Karpas-422 (cell line): ENCODE data around the gene GSTT2. TPM values are rescaled to one million over a fixed set of nuclear protein-coding genes. Genes with fewer than 3 reads are reported as not detected.
"Not testable (repeated sequence)": the region's sequence is repeated elsewhere in the genome, so short reads cannot be mapped to it uniquely, and the experiment has no call there.

Experiments used
- DNase-seq: peaks from one replicate; pipeline ENCODE4 v3.0.0-alpha.2; 2015
- H2AFZ ChIP-seq: fragments of 200-600 bp; sonication (generic); 2 replicates; pipeline ENCODE4 v1.6.1; 2014; ENCODE audit warnings: antibody characterized with exemption, low read length, mixed read lengths
- H3K27ac ChIP-seq: fragments of 200-600 bp; sonication (generic); 2 replicates; pipeline ENCODE4 v1.5.1; 2014; ENCODE audit warnings: mild to moderate bottlenecking, low read length, moderate library complexity
- H3K27me3 ChIP-seq: fragments of 200-600 bp; sonication (generic); 2 replicates; pipeline ENCODE4 v1.6.1; 2014; ENCODE audit warnings: low read length, mixed read lengths
- H3K36me3 ChIP-seq: fragments of 200-600 bp; sonication (generic); 2 replicates; pipeline ENCODE4 v1.6.1; 2014; ENCODE audit warnings: low read length, mixed read lengths; ENCODE audit not compliant: insufficient read depth
- H3K4me1 ChIP-seq: fragments of 200-600 bp; sonication (generic); 2 replicates; pipeline ENCODE4 v1.6.1; 2014; ENCODE audit warnings: mild to moderate bottlenecking, low read length, mixed read lengths
- H3K4me2 ChIP-seq: fragments of 200-600 bp; sonication (generic); 2 replicates; pipeline ENCODE4 v1.6.1; 2014; ENCODE audit warnings: low read length, low read depth, mild to moderate bottlenecking; ENCODE audit not compliant: poor library complexity, severe bottlenecking
- H3K4me3 ChIP-seq: fragments of 200-600 bp; sonication (generic); 2 replicates; pipeline ENCODE4 v1.5.1; 2014; ENCODE audit warnings: mild to moderate bottlenecking, antibody characterized with exemption, low read length, mixed read lengths
- H3K79me2 ChIP-seq: fragments of 200-600 bp; sonication (generic); 2 replicates; pipeline ENCODE4 v1.6.1; 2014; ENCODE audit warnings: mild to moderate bottlenecking, low read length, mixed read lengths
- H3K9ac ChIP-seq: fragments of 200-600 bp; sonication (generic); 2 replicates; pipeline ENCODE4 v1.6.0; 2014; ENCODE audit warnings: low read length
- H3K9me2 ChIP-seq: fragments of 200-600 bp; sonication (generic), shearing (Covaris generic); replicated peaks from 2 replicates; pipeline ENCODE4 v1.6.0; 2014; ENCODE audit warnings: mild to moderate bottlenecking, low read length, moderate library complexity; ENCODE audit not compliant: insufficient read depth
- H3K9me3 ChIP-seq: fragments of 300-700, 200-600 bp; sonication (generic); 2 replicates; pipeline ENCODE4 v1.6.1; 2014; ENCODE audit warnings: low read length, mixed read lengths
- H4K20me1 ChIP-seq: fragments of 200-600 bp; sonication (generic); 2 replicates; pipeline ENCODE4 v1.6.1; 2014; ENCODE audit warnings: mild to moderate bottlenecking, antibody characterized with exemption, low read length, low read depth; ENCODE audit not compliant: insufficient read depth
- total RNA-seq: library from RNA; depleted of rRNA; stranded (reverse); fragments of >200 nt; shearing (Covaris generic); gene quantifications from 2 replicates; pipeline ENCODE4 v1.2.3, GENCODE V29; 2014; ENCODE audit warnings: low replicate concordance

Gene GSTT2
- total RNA-seq, 1 experiment from 2014 or later, result not detected

DNA sequence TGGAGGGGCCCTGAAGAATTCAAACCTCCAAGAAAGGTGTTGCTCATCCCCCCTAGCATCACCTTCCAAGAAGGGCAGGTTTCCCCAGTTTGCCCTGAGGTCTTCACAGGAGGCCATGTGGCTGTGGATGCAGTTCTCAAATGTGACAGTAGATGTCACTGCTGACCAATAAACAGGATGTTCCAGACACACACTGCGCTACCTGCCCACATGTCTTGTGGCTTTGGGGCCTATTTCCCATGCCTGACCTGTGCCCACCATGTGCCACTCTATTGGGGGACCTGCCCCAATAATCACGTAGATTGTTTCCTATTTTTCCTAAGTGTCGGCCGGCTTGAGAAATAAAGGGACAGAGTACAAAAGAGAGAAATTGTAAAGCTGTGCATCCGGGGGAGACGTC is 4.5 kb downstream of the GSTT2 start:
- H3K79me2 ChIP-seq, result no peaks in the 10 kb centered on the region
- H3K27ac ChIP-seq, result no peak overlapping the region
- no peaks in the 10 kb centered on the region for H4K20me1 ChIP-seq
- H3K27me3 ChIP-seq, result no peaks in the 10 kb centered on the region
- no peak overlapping the region for H3K4me2 ChIP-seq
- H3K9me2 ChIP-seq, result no peaks in the 10 kb centered on the region
- H2AFZ ChIP-seq, result no peak overlapping the region
- H3K36me3 ChIP-seq, result no peaks in the 10 kb centered on the region
- no peak overlapping the region for H3K4me3 ChIP-seq
- peak; percentile 63 for DNase-seq
- no peaks in the 10 kb centered on the region for H3K4me1 ChIP-seq
- no peak overlapping the region for H3K9ac ChIP-seq
- H3K9me3 ChIP-seq, result no peaks in the 10 kb centered on the region

DNA sequence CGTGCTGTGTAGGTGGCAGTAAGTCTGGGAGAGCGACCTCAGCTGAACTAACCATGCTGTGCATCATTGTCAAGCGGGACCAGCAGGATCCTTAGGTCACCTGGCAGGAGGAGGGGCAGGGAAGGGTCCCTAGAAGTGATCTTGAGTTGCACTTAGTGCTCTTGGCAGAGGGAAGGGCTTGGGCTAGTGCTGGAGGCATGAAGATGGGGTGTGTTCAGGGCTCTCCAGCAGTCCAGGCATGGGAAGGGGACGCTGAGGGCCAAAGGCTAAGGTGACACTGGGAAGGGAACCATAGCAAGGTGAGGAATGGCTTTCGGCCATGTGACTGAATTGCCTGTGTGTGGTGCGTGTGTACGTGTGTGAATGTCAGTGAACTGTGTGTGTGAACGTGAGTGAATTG is 6.2 kb downstream of the GSTT2 start:
- H3K9me3 ChIP-seq, DNase-seq, H3K27ac ChIP-seq, H3K36me3 ChIP-seq, H3K79me2 ChIP-seq, H3K9me2 ChIP-seq, H3K4me1 ChIP-seq, H4K20me1 ChIP-seq, H3K9ac ChIP-seq, H3K27me3 ChIP-seq, H3K4me2 ChIP-seq, H2AFZ ChIP-seq, H3K4me3 ChIP-seq: not testable (repeated sequence)

DNA sequence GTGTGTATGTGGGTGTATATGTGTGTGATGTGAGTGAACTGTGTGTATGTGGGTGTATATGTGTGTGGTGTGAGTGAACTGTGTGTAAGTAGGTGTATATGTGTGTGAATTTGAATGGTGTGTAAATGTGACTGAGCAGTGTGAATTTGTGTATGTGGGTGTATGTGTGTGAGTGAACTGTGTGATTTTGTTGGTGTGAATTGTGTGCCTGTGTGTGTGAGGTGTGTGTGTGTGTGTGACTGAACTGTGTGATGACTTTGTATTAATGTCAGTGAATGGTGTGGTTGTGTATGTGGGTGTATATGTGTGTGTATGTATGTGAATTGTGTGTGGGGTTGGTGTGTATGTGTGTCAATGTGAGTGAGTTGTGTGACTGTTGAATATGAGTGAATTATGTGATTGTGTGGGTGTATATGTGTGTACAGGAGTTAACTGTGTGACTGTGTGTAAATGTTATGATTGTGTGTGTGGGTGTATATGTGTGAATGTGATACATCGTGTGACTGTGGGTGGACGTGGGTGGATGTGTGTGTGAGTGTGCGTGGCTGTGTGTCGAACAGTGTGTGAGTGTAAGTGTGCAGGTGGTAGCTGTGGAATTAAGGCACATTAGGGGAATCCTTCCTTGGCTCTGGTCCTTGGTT is 6.7 kb downstream of the GSTT2 start:
- peak; percentile 5 for DNase-seq
- H3K27me3 ChIP-seq, H3K9ac ChIP-seq, H3K79me2 ChIP-seq, H3K9me2 ChIP-seq, H4K20me1 ChIP-seq, H3K4me2 ChIP-seq, H3K36me3 ChIP-seq, H3K4me3 ChIP-seq, H3K9me3 ChIP-seq, H2AFZ ChIP-seq, H3K27ac ChIP-seq, H3K4me1 ChIP-seq: not testable (repeated sequence)

DNA sequence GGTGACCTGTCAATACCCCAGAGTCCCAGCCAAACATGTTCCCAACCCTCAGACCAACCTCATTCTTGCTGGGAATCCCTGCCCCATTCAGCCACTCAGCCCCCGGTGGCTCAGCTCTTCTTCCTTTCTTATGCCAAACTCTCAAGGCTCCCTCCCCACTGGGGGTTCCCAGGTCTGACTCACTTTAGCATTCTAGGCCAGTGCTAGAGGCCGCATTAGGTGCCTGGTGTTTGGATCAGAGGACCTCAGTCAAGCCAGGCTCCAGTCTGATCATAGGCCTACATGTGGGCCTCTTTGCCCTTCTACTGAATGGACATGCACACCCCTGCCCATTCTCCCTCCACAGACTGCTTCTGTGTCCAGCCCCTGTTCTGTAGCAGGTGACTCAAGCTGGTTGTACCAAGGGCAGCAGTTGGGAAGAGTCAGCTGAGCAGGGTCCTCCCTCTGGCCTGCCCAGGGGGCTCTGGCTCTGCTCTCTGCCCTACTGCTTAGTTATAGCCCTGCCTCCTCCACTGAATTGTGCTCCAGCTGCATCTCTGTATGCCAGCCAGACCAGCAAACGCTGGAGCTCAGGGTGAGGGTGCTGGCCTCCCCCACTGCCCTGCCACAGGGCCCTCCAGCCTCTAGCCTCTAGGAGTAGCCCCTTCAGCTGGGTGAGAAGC is 9.8 kb downstream of the GSTT2 start:
- H3K4me1 ChIP-seq, H3K9me3 ChIP-seq, H3K79me2 ChIP-seq, H3K4me3 ChIP-seq, H3K4me2 ChIP-seq, H3K36me3 ChIP-seq, H4K20me1 ChIP-seq, H3K27me3 ChIP-seq, H2AFZ ChIP-seq, H3K9me2 ChIP-seq, H3K27ac ChIP-seq, H3K9ac ChIP-seq: not testable (repeated sequence)
- peak; percentile 5 for DNase-seq

DNA sequence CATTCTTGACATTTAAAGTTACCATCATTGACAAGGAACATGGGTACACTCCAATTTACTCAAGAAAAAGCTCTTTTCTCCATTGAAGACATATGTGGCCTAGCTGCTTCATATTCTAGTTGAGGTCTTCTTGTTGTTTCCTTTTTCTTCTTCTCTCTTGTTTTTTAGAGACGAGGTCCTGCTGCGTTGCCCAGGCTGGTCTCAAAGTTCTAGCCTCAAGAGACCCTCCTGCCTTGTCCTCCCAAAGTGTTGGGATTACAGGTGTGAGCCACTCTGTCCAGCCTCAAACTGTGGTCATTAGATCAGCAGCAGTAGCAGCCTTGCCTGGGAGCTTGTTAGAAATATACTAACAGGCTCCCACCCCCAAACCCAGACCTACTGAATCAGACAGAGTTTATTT is 13.1 kb downstream of the GSTT2 start:
- H3K27me3 ChIP-seq, H3K9me3 ChIP-seq, H3K36me3 ChIP-seq, H3K9me2 ChIP-seq, H3K4me3 ChIP-seq, H3K4me1 ChIP-seq, H3K79me2 ChIP-seq, H3K27ac ChIP-seq, H2AFZ ChIP-seq, H3K9ac ChIP-seq, H3K4me2 ChIP-seq, H4K20me1 ChIP-seq: not testable (repeated sequence)
- DNase-seq, result peak; percentile 23

DNA sequence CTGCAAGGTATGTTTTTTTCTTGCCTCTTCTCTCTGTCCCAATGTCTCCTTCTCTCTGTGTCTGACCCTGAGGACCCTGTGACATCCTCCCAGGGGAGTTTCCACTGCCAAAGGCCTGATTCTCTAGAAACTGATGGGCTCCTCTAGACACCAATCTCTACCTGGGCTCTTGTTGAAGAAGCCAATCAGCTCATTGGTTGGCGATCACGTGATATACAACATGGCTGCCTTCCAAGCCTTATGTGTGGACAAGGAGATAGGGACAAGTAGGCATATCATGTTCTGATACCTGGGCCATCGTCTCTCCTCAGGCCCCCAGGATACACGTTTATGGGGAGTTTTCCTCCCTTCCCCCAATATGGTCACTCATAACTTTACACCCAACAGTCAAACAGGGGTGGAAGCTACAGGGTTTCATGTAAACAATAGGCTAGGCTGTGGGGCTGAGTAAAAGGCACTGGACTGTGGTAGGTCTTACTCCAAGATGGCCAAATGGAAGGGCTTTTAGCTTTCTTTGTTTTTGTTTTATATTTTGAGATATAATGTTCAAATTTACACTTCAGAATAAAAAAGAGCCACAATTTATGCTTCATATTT is 13.7 kb downstream of the GSTT2 start:
- peak; percentile 66 for DNase-seq
- H2AFZ ChIP-seq, H3K27me3 ChIP-seq: not testable (repeated sequence)

DNA sequence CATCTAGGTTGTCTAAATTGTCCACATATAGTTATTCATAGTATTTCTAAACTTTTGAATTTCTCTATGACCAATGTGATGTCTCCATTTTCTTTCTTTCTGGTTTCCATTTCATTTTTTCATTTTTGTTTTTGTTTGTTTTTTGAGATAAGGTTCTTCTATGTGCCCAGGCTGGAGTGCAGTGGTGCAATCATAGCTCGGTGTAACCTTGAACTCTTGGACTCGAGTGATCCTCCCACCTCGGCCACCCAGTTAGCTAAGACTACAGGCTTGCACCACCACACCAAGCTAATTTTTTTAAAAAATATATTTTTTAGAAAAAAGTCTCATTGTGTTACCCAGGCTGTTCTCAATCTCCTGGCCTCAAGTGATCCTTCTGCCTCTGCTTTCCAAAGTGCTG is 17.2 kb downstream of the GSTT2 start:
- Histone ChIP-seq H3K4me1 (no peaks in the 10 kb centered on the region), H4K20me1 (no peaks in the 10 kb centered on the region), H3K36me3 (no peaks in the 10 kb centered on the region), H3K9me3 (no peaks in the 10 kb centered on the region), H2AFZ (no peak overlapping the region), H3K79me2 (no peaks in the 10 kb centered on the region), H3K4me2 (no peak overlapping the region), H3K27me3 (no peaks in the 10 kb centered on the region), H3K9ac (no peak overlapping the region), H3K4me3 (no peak overlapping the region), H3K27ac (no peak overlapping the region), H3K9me2 (no peaks in the 10 kb centered on the region)
- peak; percentile 19 for DNase-seq

More for the DNA sequence above, 13.7 kb downstream of the GSTT2 start:
- H3K79me2 ChIP-seq, H3K4me3 ChIP-seq, H3K4me1 ChIP-seq, H3K9me3 ChIP-seq, H3K9me2 ChIP-seq, H3K9ac ChIP-seq, H3K27ac ChIP-seq, H4K20me1 ChIP-seq, H3K4me2 ChIP-seq, H3K36me3 ChIP-seq: not testable (repeated sequence)

DNA sequence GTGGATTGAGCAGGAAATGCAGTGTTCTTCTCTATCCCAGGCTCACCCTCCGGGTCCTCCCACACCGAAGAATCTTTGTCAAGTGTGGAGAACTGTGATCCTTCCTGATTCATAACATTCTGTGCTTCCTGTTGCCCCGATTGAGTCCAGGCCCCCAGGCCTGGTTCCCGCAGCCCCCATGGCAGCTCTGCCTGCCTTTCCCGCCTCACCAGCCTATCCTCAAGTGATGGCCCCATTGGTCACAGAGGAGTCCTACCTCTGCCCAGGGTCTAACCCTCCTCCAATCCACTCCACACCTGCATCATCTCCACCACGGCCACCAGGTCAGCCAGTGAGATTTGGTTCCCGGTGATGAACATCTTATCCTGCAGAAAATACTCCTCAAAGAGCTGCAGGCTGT is 19.8 kb downstream of the GSTT2 start:
- not testable (repeated sequence) for H3K4me3 ChIP-seq, H3K9ac ChIP-seq, H3K9me3 ChIP-seq, H4K20me1 ChIP-seq, H3K27me3 ChIP-seq, H3K27ac ChIP-seq, H3K4me2 ChIP-seq, H3K79me2 ChIP-seq, H3K4me1 ChIP-seq, H3K9me2 ChIP-seq, H3K36me3 ChIP-seq, H2AFZ ChIP-seq
- DNase-seq, result peak; percentile 25
